Posterior vena cava (tissue), 2 donors: Measurements from ENCODE around the gene ALPI. TPM values are rescaled to one million over a fixed set of nuclear protein-coding genes. Genes with fewer than 3 reads are reported as not detected.

Source experiments
- DNase-seq: peaks from one replicate; pipeline ENCODE4 v3.0.0-alpha.2; 2020; ENCODE audit warnings: low spot score
- intact Hi-C, 2 donors: fragments of 100-400 bp; cut with DNase I; formaldehyde crosslinking; loops; one replicate each; pipeline versions ENCODE4 v1.14.1 to v1.14.2; 2022 to 2023
- total RNA-seq, 2 donors: library from RNA; stranded (reverse); fragmentation: NEBNext Ultra II Directional; extraction: Animal tissue kit (Norgen Biotek cat#: 25700); gene quantifications; one replicate each; pipeline ENCODE4 v1.2.1, GENCODE V29; 2021
- donor health status: DM: yes; HTN: yes; CAD: no.
- donor health status: DM: yes; HTN: yes; CAD: no.

Gene ALPI
- total RNA-seq, 2 donors from 2014 or later: not detected

GRCh38 chr2:232506709-232507108 lies 50.8 kb downstream of the ALPI start:
- intact Hi-C loops: no loop called here
- no peak for DNase-seq

DNA sequence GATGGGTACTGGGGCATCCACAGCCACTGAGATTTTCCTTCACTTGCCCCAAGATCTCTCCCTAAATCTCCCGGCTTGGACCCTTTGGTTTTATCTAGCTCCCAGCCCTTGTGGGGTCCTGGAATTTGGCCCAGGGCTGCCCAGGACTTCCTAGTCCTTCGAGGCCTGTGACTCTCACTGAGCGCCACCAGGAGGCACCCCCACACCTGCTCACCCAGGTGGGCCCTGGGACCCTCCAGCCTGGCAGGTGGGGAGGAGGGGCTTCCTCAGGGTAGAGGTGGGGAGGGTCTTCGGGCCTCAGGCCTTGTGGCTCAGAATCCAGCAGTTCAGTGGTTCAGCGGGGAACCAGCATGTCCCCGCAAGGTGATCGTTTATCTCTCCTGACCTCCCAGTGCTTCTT lies 52.3 kb downstream of the ALPI start:
- intact Hi-C loops: no loop called here

More for the DNA sequence above, 52.3 kb downstream of the ALPI start:
- no peak for DNase-seq

Other genes with a start within 250 kb of the ALPI start
- not detected for gene ALPP, start 77.4 kb upstream of the ALPI start, total RNA-seq
- gene ALPG, start 49.3 kb upstream of the ALPI start, total RNA-seq: not detected
- 1 to 10 TPM in 1 of 2 donors, under 1 TPM in 1; 0.52 to 2.8 TPM for gene ECEL1, start 31.7 kb downstream of the ALPI start, total RNA-seq
- gene PRSS56, start 64.2 kb downstream of the ALPI start, total RNA-seq: not detected
- gene CHRND, start 70.0 kb downstream of the ALPI start, total RNA-seq: not detected
- not detected for gene CHRNG, start 83.5 kb downstream of the ALPI start, total RNA-seq
- 1 to 10 TPM; 2.2 to 3.0 TPM for gene TIGD1, start 94.4 kb downstream of the ALPI start, total RNA-seq
- gene EIF4E2, start 94.5 kb downstream of the ALPI start, total RNA-seq: 10 to 100 TPM; 49.1 to 49.6 TPM
- gene EFHD1, start 177.5 kb downstream of the ALPI start, total RNA-seq: 10 to 100 TPM; 42.2 to 69.7 TPM
- gene GIGYF2, start 241.2 kb downstream of the ALPI start, total RNA-seq: 10 to 100 TPM; 60.3 to 66.7 TPM